ENCODE measurements around the gene AACS.

Gene AACS

GRCh38 chr12:125164541-125164940 lies 99.3 kb downstream of the AACS start:
- in situ Hi-C loops (cut with MboI; ENCODE audit: low sequenced_read_pairs, unreplicated experiment): no loop called here
- no peak for DNase-seq (ENCODE audit: low spot score)
- no peak for TF ChIP-seq CTCF (IDR thresholded peaks at IDR 0.05; ENCODE audit: borderline replicate concordance, control extremely low read depth, extremely low read depth, insufficient read depth, missing control alignments)

- no peak for DNase-seq (ENCODE audit: low spot score)
- TF ChIP-seq CTCF (IDR thresholded peaks at IDR 0.05; ENCODE audit: borderline replicate concordance, control extremely low read depth, extremely low read depth, insufficient read depth, missing control alignments): no peak
- in situ Hi-C loops (cut with MboI; ENCODE audit: low sequenced_read_pairs, unreplicated experiment): no loop called here
These were observed 100.8 kb downstream of the AACS start for GRCh38 chr12:125166041-125166440.

GRCh38 chr12:125167658-125168057 lies 102.4 kb downstream of the AACS start:
- TF ChIP-seq CTCF (IDR thresholded peaks at IDR 0.05; ENCODE audit: borderline replicate concordance, control extremely low read depth, extremely low read depth, insufficient read depth, missing control alignments): no peak
- in situ Hi-C loops (cut with MboI; ENCODE audit: low sequenced_read_pairs, unreplicated experiment): no loop called here

GRCh38 chr12:125169451-125169850 lies 104.2 kb downstream of the AACS start:
- in situ Hi-C loops (cut with MboI; ENCODE audit: low sequenced_read_pairs, unreplicated experiment): no loop called here
- no peak for DNase-seq (ENCODE audit: low spot score)
- no peak for TF ChIP-seq CTCF (IDR thresholded peaks at IDR 0.05; ENCODE audit: borderline replicate concordance, control extremely low read depth, extremely low read depth, insufficient read depth, missing control alignments)

More at GRCh38 chr12:125167658-125168057, 102.4 kb downstream of the AACS start:
- no peak for DNase-seq (ENCODE audit: low spot score)

GRCh38 chr12:125169870-125170269 lies 104.6 kb downstream of the AACS start:
- no peak for TF ChIP-seq CTCF (IDR thresholded peaks at IDR 0.05; ENCODE audit: borderline replicate concordance, control extremely low read depth, extremely low read depth, insufficient read depth, missing control alignments)
- no peak for DNase-seq (ENCODE audit: low spot score)
- in situ Hi-C loops (cut with MboI; ENCODE audit: low sequenced_read_pairs, unreplicated experiment): no loop called here

GRCh38 chr12:125171267-125171666 lies 106.0 kb downstream of the AACS start:
- no peak for DNase-seq (ENCODE audit: low spot score)
- in situ Hi-C loops (cut with MboI; ENCODE audit: low sequenced_read_pairs, unreplicated experiment): no loop called here
- TF ChIP-seq CTCF (IDR thresholded peaks at IDR 0.05; ENCODE audit: borderline replicate concordance, control extremely low read depth, extremely low read depth, insufficient read depth, missing control alignments): no peak
